ENCODE results near the gene DFFB.

DNA sequence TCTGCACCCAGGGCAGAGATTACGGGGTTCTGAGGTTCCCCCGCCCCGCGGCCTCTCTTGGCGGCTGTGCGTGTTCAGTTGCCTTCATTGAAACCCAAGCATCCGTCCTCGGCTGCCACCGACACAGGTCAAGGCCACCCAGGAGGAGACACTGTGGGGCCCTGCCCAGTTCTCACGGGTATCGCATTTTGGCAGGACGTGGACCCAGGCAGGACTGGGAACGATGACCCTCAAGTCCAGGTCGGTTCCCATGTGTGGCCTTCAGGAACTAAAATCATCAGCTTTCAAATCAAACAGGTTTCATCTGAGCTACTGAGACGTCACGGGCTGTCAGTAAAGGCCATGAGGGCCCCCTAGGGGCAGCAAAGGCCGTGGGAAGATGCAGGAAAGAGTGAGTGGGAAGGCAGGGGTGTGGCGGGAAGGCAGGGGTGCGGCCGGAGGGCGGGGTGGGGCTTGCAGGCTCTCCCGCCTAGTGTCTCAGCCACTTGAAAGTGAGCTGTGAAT, 49.8 kb downstream of the DFFB start:
- TF ChIP-seq, protein P1, sequence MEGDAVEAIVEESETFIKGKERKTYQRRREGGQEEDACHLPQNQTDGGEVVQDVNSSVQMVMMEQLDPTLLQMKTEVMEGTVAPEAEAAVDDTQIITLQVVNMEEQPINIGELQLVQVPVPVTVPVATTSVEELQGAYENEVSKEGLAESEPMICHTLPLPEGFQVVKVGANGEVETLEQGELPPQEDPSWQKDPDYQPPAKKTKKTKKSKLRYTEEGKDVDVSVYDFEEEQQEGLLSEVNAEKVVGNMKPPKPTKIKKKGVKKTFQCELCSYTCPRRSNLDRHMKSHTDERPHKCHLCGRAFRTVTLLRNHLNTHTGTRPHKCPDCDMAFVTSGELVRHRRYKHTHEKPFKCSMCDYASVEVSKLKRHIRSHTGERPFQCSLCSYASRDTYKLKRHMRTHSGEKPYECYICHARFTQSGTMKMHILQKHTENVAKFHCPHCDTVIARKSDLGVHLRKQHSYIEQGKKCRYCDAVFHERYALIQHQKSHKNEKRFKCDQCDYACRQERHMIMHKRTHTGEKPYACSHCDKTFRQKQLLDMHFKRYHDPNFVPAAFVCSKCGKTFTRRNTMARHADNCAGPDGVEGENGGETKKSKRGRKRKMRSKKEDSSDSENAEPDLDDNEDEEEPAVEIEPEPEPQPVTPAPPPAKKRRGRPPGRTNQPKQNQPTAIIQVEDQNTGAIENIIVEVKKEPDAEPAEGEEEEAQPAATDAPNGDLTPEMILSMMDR (conservative IDR thresholded peaks at IDR 0.05 in 1 of 2, IDR thresholded peaks at IDR 0.05 in 1 of 2; ENCODE audit: low read depth in 1 of 2, low read length in 2 of 2), result no peak
- TF ChIP-seq EZH2 (IDR thresholded peaks at IDR 0.05; ENCODE audit: low read length, missing control alignments), result no peak

Data from fibroblast of lung (primary cell).